NCI-H187 treated with DMSO at 0.1 percent for 48 hours (cell line): Measurements from ENCODE around the gene TMEM238.

ENCODE experiments used
- DNase-seq: peaks from one replicate; lab custom pipeline; 2025; lab: John Stamatoyannopoulos, UW

TMEM238 gene

GRCh38 chr19:55377356-55378131, 6.5 kb downstream of the TMEM238 start:
- DNase-seq = no peak

DNA sequence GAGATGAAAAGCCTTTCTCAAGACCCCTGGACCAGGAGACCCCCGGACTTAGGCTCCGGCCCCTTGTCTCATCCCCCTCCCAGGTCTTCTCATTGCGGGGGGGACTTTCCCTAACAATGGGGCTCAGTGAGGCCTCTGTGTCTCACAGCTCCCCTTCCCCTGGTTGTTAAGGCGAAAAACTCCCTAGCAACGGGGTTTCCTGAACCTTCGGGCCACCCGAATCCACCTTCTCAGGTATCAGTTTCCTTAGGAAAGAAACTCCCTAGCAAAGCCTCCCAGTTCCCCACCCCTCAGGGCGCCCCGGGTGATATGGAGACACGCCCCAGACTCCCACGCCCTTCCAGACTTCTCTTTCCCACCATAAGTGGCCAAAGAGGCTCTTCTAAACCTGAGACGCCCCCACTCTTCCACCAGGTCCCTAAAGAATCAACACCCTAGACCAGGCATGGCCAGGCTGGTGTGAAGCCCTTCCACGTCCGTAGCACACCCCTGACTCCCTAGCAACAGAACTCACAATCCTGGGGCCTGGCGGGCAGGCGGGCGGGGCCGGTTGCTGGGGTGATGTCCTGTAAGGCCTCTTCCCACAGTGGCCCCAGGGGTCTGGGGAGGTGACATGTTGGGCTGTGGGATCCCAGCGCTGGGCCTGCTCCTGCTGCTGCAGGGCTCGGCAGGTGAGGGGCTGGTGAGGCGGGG, 7.7 kb downstream of the TMEM238 start, which contains the start of gene TMEM190:
TSS of gene TMEM190 (plus strand) at position 586 of the 693 bp plus-strand sequence. CDS start at position 614, 28 bp downstream.
- DNase-seq = no peak

- DNase-seq = no peak
These were observed 9.9 kb downstream of the TMEM238 start for GRCh38 chr19:55373993-55374757.

DNA sequence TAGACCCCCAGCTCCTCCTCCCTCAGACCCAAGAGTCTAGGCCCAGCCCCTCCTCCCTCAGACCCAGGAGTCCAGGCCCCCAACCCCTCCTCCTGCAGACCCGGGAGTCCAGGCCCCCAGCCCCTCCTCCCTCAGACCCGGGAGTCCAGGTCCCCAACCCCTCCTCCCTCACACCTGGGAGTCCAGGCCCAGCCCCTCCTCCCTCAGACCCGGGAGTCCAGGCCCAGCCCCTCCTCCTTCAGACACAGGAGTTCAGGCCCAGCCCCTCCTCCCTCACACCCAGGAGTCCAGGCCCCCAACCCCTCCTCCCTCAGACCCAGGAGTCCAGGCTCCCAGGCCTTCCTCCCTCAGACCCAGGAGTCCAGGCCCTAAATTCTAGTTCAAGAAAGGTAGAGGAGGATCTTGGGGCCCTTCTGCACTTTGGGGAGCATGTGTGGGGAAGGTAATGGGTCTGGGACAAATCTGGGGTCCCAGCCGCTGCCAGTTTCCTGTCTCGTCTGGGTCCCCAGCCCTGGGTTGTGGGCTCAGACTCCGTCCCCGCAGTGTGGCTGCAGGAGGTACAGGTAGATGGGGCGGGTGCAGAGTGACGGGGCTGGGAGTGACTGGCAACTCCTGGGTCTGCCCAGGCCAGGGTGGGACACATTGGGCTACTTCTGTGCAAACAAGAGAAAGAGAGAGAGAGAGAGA, 10.6 kb downstream of the TMEM238 start:
- DNase-seq = no peak

GRCh38 chr19:55372316-55373081, 11.6 kb downstream of the TMEM238 start:
- DNase-seq = no peak

- DNase-seq = no peak
These were observed 13.6 kb downstream of the TMEM238 start, which contains the start of gene IL11 for GRCh38 chr19:55370305-55370988. Gene IL11, minus strand, starts transcription at chr19:55370463. Its CDS starts 153 bp downstream, at chr19:55370310.

DNA sequence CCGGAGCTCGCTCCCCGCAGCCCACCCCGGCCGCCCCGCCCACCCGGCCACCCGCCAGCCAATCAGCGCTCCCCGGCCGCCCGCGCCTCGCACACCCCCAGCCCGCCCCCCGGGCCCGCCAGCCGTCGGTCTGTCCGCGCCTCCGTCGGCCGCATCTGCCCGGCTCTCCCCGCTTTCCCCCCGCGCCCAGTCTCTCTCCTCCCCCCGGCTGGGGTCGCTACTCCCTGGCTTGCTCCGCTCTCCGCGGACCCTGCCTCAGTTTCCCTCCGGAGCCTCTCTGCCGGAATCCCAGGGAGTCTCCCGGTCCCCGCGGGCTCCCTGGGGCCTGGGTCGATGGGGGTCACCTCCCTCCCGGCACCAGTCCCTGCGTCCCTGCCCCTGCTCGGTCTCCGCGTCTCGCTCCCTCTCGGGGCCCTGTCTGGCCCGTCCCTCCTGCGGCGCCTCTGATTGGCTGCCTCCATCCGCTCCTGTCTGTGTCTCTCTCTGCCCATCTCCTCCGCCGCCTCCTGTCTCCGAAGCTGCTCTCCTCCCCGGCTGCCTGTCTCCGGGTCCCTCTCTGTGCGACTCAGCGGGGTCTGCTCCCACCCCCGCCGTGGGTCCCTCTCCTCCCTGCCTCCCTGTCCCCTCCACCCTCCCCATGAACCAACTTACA, 14.3 kb downstream of the TMEM238 start:
- no peak for DNase-seq

- no peak for DNase-seq
These were observed 15.2 kb downstream of the TMEM238 start for GRCh38 chr19:55368701-55369563.

DNA sequence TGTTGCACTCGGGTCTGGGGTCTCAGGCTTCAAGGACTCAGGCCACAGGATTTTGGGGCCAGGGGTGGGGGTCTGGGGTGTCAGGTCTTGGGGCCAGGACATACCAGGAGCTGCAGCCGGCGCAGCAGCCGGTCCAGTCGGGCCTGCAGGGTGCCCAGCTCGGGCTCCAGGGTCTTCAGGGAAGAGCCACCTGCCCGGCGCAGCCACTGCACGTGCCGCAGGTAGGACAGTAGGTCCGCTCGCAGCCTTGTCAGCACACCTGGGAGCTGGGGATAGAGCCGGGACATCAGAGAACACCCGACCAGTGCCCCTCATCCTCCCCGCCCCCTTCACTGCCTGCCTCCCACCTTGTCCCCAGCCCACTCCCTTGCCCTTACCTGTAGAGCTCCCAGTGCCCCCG, 16.0 kb downstream of the TMEM238 start:
- no peak for DNase-seq

DNA sequence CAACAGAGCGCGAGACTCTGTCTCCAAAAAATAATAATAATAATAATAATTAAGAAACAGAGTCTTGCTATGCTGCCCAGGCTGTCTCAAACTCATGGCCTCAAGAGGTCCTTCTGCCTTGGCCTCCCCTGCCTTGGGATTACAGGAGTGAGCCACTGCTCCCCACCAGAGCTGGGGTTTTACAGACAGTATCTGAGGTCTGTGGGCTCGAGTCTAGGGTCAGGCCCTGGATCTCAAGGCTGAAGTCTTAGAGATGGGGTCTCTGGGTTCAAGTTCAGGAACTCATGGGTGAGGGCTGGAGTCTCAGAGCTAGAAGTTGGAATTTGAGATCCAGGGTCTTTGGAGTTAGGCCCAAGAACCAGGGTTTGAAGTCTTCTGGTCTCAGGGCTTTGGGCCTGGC, 17.3 kb downstream of the TMEM238 start:
- no peak for DNase-seq

DNA sequence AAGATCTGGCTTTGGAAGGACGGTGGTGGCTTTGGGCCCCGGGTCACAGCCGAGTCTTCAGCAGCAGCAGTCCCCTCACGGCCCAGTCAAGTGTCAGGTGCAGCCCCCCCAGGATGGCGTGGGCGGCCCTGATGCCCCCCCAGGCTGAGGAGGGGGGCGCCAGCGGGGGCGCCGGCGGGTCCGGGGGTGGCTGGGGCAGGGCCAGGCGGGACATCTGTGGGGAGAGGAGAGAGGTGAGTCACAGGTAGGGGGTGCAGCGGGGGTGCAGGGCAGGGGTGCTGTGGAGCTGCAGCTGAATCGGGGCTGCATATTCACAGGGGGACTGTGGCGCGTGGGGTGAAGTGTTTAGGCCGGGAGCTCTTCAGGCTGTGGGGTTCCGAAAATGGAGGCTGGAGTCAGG, 18.1 kb downstream of the TMEM238 start:
- no peak for DNase-seq

GRCh38 chr19:55365245-55365644, 18.8 kb downstream of the TMEM238 start:
- DNase-seq = no peak

DNA sequence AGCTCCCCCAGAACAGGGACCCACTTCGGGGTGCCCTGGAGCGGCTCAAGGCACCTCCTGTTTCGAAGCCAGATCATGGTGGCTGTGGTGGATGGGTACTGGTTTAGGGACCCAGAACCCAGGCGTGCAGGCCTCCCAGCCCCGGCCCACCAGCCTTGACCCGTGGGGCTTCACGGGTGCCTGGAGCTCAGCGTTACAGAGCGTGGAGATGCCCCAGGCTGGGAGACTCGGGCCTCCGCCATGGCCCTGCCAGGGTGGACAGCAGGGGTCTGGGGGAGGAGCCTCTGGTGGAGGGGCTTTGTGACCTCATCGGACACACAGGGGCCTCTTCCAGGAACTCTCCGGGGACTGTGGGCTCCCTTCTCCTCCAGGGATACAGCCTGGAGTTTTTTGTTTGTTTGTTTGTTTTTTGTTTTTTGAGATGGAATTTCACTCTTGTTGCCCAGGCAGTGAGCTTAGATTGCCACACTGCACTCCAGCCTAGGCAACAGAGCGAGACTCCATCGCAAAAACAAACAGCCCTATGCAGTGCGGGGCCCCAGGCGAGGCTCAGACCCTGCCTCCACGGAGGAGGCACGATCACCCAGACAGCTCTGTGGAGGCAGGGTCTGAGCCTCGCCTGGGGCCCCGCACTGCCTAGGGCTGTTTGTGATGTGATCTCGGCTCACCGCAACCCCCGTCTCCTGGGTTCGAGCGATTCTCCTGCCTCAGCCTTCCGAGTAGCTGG, 20.9 kb downstream of the TMEM238 start, which contains the start of gene GARIN5B:
TSS of gene GARIN5B (minus strand) at position 271 of the 727 bp plus-strand sequence. CDS start at position 77, 194 bp downstream.
- no peak for DNase-seq

DNA sequence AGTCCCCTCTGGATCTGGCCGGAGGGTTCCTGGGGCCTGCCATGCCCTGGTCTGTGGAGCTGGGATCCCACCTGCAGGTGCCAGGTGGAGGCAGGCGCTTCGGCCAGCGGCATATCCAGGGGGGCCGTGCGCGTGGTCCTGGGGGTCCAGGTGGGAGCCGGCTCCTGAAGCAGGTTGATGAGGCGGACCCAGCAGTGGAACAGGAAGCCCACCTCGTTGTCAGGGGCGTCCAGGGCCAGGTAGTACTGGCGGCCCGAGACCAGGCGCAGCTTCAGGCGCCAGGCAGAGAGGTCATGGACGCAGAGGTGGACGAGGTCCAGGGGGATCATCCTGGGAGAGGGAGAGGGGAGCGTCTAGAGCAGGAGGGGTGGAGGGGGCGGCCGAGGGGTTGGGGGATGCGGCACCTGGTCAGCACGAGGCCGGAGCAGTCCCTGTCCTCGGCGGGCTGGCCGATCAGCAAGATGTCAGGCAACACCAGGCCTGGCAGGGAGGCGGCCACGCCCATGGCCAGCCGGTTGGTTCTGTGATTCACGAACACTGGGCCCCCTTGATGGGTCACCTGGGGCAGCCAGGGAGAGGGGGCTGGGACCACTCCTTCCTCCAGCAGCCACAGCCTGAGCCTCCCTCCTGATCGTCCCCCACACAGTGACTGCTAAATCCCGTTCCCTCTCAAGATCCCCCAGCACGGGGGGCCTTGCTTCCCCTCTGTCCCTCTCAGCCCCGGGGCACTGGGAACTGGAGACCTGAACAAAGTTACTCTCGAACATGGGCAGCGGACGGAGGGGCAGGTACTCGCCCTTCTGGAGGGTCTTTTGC, 21.7 kb downstream of the TMEM238 start:
- DNase-seq = no peak

GRCh38 chr19:55360902-55361301, 23.2 kb downstream of the TMEM238 start:
- DNase-seq = no peak

DNA sequence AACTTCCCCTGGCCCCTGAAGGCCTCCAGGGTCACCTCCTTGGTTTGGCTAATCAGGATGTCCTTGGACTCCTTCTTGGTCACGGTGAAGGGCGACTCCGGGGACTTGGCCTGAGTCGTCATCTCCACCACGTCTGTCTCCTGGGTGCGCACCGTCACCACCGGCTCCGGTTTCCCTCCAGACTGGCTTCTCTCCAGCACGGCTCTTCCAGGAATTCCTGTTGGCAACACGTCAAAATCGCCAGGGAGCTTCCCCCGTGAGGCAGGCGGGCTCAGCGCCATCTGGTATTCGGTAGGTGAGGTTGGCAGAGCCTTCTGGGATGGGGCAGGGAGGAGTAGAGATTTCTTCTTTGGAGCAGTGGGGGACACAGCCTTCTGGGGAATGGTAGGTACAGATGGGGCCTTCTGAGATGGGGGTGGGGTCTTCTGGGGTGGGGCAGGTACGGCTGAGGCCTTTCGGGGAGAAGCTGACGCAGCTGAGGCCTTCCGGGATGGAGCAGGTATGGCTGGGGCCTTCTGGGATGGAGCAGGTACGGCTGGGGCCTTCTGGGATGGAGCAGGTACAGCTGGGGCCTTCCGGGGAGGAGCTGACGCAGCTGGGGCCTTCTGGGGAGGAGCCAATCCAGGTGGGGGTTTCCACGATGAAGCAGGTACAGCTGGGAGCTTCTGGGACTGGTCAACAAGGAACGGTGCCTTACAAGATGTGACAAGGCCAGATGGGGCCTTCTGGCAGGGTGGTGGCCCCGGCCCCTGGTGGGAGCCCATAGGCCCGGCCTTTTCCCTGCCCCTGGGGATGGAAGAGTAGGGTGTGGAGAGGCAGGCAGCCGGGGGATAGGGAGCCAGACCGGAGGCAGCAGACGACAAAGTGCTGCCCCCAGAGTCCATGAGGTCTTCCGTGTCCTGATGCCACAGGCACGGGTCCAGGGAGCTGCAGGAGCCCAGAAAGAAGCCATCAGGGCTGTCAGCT, 24.9 kb downstream of the TMEM238 start:
- DNase-seq = no peak
